VCaP (cell line): ENCODE results near the gene MEIS2.

ENCODE experiments used
- H3K27ac ChIP-seq: fragments of 450-650 bp; 2 replicates; pipeline ENCODE4 v1.5.1; 2017
- TF ChIP-seq, protein P1 (sequence below): fragments of 450-650 bp; conservative IDR thresholded peaks from 2 replicates; pipeline ENCODE4 v1.5.1; 2017; ENCODE audit warnings: mild to moderate bottlenecking, moderate library complexity

The MEIS2 gene

DNA sequence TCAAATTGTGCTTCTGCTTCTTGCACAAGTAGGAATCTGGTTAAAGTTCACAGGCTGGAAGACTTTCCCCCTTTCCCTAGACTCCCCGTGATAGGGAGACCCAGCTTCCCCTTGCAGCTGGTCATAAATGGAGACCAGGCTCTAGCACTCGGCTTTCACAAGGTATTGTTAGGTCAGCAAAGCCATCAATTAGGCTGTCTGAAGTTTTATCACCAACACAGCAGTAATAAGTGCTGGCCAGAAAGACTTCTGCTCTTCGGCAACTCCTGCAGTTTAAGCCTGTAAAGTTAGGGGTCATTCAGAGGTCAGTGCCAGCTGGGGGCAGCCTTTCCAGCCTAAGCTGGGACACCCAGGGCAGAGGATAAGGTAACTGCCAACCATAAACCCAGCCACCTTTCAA lies 203.4 kb downstream of the MEIS2 start:
- TF ChIP-seq, protein P1, sequence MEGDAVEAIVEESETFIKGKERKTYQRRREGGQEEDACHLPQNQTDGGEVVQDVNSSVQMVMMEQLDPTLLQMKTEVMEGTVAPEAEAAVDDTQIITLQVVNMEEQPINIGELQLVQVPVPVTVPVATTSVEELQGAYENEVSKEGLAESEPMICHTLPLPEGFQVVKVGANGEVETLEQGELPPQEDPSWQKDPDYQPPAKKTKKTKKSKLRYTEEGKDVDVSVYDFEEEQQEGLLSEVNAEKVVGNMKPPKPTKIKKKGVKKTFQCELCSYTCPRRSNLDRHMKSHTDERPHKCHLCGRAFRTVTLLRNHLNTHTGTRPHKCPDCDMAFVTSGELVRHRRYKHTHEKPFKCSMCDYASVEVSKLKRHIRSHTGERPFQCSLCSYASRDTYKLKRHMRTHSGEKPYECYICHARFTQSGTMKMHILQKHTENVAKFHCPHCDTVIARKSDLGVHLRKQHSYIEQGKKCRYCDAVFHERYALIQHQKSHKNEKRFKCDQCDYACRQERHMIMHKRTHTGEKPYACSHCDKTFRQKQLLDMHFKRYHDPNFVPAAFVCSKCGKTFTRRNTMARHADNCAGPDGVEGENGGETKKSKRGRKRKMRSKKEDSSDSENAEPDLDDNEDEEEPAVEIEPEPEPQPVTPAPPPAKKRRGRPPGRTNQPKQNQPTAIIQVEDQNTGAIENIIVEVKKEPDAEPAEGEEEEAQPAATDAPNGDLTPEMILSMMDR: no peak
- H3K27ac ChIP-seq: no peak overlapping the region

DNA sequence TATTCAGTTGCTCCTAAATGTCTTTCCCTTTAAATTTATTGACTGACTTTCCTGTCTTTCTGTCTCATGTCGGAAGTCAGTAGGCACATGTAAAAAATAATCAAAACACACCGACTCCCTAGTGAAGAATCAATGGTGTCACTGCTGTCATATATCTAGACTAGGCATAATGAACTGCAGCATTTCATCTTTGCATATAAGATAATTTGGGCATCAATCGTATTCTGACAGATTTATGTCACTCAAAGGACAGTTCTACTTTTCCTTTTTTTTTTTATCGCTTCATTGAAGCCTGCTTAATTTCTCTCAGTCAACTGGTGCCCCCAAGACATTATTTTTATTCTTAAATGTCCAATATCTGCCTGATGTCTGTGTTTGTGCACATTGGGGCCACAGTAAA lies 206.3 kb downstream of the MEIS2 start:
- H3K27ac ChIP-seq: no peak overlapping the region
- TF ChIP-seq, protein P1: no peak

DNA sequence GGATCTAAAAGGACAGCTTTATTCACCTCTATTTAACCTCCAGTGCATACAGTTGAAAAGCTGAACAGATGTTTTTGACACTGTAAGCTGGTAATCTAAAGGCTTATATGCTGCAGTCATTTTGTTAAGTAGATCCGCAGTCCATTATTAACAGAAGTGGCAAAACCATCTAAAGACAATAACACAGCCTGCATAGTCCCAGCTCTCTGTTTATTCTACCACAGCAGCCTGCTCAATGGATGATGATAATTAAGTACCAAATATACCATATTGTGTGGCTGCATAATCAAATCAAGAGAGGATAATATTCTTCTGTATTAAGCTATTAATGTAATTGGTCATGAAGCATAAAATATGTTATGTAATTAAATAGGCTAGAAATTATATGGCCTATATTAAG lies 207.1 kb downstream of the MEIS2 start:
- TF ChIP-seq, protein P1: no peak
- H3K27ac ChIP-seq: no peak overlapping the region

DNA sequence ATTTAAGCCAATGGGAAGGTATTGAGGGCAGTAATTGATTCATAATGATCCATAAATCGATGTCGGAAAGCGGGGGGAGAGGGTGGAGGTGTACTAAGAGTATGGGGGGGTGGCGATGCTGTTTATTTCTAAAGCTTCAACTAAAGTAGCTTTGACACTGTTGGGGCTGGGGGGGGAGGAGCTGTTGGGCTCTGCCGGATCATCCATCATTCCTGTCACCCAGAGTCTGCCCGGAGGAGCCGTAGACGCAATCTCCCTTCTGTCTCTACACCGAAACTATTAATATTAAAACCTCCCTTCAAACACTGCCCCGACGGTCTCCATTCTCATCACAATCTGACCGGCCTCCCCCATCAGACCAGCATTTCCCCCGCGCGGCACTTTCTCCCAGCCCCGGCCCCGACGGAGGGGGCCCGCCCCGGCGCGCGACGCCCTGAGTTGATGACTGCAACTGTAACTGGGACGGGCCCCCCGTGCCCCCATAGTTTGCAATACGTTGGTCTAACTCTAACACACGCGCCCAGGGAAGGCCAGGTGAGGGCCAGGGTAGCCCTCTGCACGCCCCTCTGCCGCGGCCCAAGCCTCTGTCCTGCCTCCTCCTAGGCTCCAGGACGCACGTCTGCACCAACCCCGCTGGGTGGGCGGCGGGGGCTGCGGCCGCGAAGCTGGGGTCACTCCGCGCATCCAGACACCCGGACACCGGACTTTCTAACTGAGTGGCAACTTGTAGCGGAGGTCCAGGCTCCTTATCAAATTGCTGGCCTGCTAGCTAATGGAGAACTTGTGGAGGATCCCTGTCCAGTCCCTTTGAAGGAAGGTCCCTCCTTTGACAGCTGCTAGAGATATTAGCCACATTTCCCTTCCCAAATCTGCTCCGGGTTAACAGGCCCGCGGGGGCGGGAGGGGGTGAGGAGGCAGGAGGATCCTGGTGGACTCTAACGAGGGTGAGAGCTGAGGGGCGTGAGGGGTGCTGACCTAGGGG lies 212.0 kb downstream of the MEIS2 start:
- H3K27ac ChIP-seq: no peak overlapping the region
- TF ChIP-seq, protein P1: no peak

DNA sequence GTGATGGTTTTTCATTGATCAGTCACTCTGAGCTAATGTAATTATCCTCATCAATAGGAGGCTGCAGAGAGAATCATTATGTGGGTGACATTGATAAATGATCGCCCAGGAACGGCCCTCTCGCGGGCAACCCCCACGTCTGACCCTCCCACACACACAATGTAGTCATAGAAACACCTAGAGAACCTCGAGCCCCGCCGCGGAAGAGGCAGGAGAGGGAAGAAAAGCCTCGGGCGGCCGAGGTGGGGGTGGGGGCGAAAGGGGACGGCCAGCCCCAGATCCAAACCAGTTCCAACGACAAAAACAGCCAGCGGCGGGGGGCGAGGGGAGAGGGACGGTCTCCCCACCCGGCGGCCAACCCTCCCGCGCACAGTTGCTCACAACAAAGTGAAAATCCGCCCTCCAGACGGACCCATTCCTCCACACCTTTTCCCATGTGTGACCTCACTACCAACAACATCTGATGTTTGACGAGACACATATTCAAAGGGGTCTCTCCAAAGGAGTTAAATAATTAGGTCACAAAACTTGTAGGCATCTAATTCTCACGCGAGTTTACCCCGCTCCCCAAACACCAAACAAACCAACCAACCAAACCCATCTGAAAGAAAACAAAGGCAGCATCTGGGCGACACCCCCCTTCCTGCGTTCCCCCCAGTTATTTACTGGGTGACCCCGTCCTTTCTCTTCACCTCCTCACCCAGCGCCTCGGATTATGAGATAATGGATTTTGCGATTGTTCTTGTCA lies 213.0 kb downstream of the MEIS2 start:
- H3K27ac ChIP-seq: no peak overlapping the region
- TF ChIP-seq, protein P1: no peak

DNA sequence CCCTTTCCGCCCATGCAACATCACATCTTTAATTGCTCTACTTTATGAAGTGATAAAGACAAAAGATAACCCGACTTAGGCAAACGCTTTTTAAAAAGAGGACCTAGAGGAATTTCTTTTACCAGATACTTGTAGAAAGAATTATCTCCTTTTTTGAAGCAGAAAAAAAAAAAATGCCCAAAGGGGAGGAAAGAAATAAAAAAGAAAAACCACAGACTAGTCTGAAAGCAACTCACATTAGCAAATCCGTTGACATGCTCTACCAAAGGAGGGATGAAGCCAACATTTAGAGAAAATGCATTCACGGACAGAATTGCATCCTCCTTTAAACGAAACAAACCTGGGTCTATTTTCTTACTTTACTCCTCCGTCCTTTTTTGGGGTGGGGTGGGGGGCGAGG lies 213.6 kb downstream of the MEIS2 start:
- TF ChIP-seq, protein P1: no peak
- no peak overlapping the region for H3K27ac ChIP-seq

DNA sequence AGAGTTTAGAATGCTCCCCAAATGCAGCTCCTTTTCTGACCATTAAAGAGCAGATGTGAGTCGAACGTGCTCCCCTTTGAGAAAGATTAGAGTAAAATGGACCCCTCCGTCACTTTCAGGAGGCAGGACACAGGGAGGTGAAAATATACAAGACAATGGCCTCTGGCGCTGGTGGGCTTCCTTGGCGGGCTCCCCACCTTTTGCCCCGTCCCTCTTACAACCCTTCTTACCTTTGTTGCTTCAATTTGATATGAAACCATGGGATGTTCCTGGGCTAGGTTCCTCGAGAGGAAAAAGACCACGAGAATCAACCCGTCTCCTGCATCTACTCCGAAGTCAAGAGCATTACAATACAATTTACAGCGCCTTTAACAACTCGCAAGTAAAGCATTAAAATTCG lies 214.2 kb downstream of the MEIS2 start:
- H3K27ac ChIP-seq: no peak overlapping the region
- TF ChIP-seq, protein P1: no peak
